GM12892 (cell line): Measurements from ENCODE around the gene SHISA8.
A peak's percentile ranks its signal among the peaks of the same experiment; 100 is the strongest.

Experiments
- POLR2A ChIP-seq: IDR thresholded peaks from 2 replicates; pipeline ENCODE4 v1.6.1; 2011; ENCODE audit warnings: low read depth, low read length, control low read depth
- POLR2AphosphoS5 ChIP-seq: IDR thresholded peaks from 2 replicates; pipeline ENCODE4 v1.6.1; 2011; ENCODE audit warnings: low read depth, low read length, control low read depth
- TAF1 ChIP-seq: IDR thresholded peaks from 2 replicates; pipeline ENCODE4 v1.6.1; 2011; ENCODE audit warnings: low read depth, mild to moderate bottlenecking, control low read depth, low read length, borderline replicate concordance

- no peak for TF ChIP-seq POLR2A
- TF ChIP-seq POLR2AphosphoS5 = peak; percentile 23; the same call in 1 of the 2 replicates
- TF ChIP-seq TAF1 = no peak
Observed at GRCh38 chr22:41906822-41907221, 8.1 kb downstream of the SHISA8 start.
